IMR-90 (cell line): Measurements from ENCODE around the gene MAP3K5. TPM values are rescaled to one million over a fixed set of nuclear protein-coding genes. Genes with fewer than 3 reads are reported as not detected.

Experiments
- ATAC-seq: fragments of 200-7000 bp; cut with Tn5 transposase; 2 replicates; pipeline ENCODE4 v1.9.1; 2020; ENCODE audit warnings: low read depth, mild to moderate bottlenecking, moderate library complexity
- BruUV-seq: library from RNA; stranded (reverse); fragments of 400-500 nt; replicated peaks from 2 replicates; lab custom pipeline; 2021; lab: Mats Ljungman, UMichigan
- CTCF ChIA-PET: fragments of 300-600 bp; formaldehyde crosslinking; extraction: SDS; loops from one replicate; lab custom pipeline; 2021; ENCODE audit warnings: antibody characterized with exemption; lab: Yijun Ruan, JAX
- POLR2A ChIA-PET: fragments of 300-600 bp; sonication (Branson Sonifier 250); formaldehyde crosslinking; loops from one replicate; lab custom pipeline; 2022; ENCODE audit warnings: antibody characterized with exemption; ENCODE audit not compliant: unreplicated experiment; lab: Charles Lee
- DNase-seq: peaks from one replicate; pipeline ENCODE4 v3.0.0; 2013
- H2AFZ ChIP-seq: replicated peaks from 2 replicates; pipeline ENCODE3; 2013; ENCODE audit warnings: low read length, mild to moderate bottlenecking; ENCODE audit not compliant: poor library complexity
- H2AK5ac ChIP-seq: 2 replicates; pipeline ENCODE4 v1.6.1; 2013; ENCODE audit warnings: low read depth, low read length, inconsistent platforms
- H2AK9ac ChIP-seq: replicated peaks from 2 replicates; pipeline ENCODE3; 2013; ENCODE audit warnings: mild to moderate bottlenecking, low read depth, low read length, moderate library complexity; ENCODE audit not compliant: poor library complexity
- H2BK120ac ChIP-seq: 2 replicates; pipeline ENCODE4 v1.6.1; 2013; ENCODE audit warnings: low read depth, low read length, inconsistent platforms
- H2BK15ac ChIP-seq: 3 replicates; pipeline ENCODE4 v1.6.1; 2013; ENCODE audit warnings: low read depth, low read length, inconsistent platforms
- H2BK20ac ChIP-seq: 2 replicates; pipeline ENCODE4 v1.6.1; 2013; ENCODE audit warnings: low read depth, mild to moderate bottlenecking, inconsistent platforms, low read length, moderate library complexity
- H2BK5ac ChIP-seq: 2 replicates; pipeline ENCODE4 v1.6.1; 2013; ENCODE audit warnings: mild to moderate bottlenecking, low read depth, low read length, inconsistent platforms; ENCODE audit not compliant: poor library complexity, severe bottlenecking
- H3K14ac ChIP-seq: replicated peaks from 2 replicates; pipeline ENCODE4 v1.6.1; 2013; ENCODE audit warnings: low read depth, low read length, inconsistent platforms
- H3K18ac ChIP-seq: 2 replicates; pipeline ENCODE4 v1.6.1; 2013; ENCODE audit warnings: low read depth, low read length, control low read depth
- H3K23ac ChIP-seq: 2 replicates; pipeline ENCODE4 v1.6.1; 2013; ENCODE audit warnings: low read depth, low read length, inconsistent platforms
- H3K27ac ChIP-seq: 2 replicates; pipeline ENCODE4 v1.5.1; 2013; ENCODE audit warnings: mild to moderate bottlenecking, control low read depth, low read length; ENCODE audit not compliant: insufficient read depth
- H3K27me3 ChIP-seq: 2 replicates; pipeline ENCODE4 v1.6.1; 2013; ENCODE audit warnings: low read length; ENCODE audit not compliant: control insufficient read depth, insufficient read depth
- H3K36me3 ChIP-seq: 2 replicates; pipeline ENCODE4 v1.6.1; 2013; ENCODE audit warnings: low read length, mixed read lengths; ENCODE audit not compliant: control insufficient read depth, insufficient read depth
- H3K4ac ChIP-seq: 2 replicates; pipeline ENCODE4 v1.6.1; 2013; ENCODE audit warnings: low read depth, low read length, inconsistent platforms
- H3K4me1 ChIP-seq: 2 replicates; pipeline ENCODE4 v1.6.1; 2013; ENCODE audit warnings: low read length, mixed read lengths; ENCODE audit not compliant: control insufficient read depth, insufficient read depth
- H3K4me2 ChIP-seq: 2 replicates; pipeline ENCODE4 v1.6.1; 2013; ENCODE audit warnings: low read depth, mild to moderate bottlenecking, control low read depth, low read length, moderate library complexity
- H3K4me3 ChIP-seq: 2 replicates; pipeline ENCODE4 v1.5.1; 2013; ENCODE audit warnings: low read depth, mild to moderate bottlenecking, control low read depth, low read length, moderate library complexity; ENCODE audit not compliant: insufficient read depth
- H3K56ac ChIP-seq: 2 replicates; pipeline ENCODE4 v1.6.1; 2013; ENCODE audit warnings: low read length, inconsistent platforms; ENCODE audit not compliant: insufficient read depth; ENCODE audit errors: extremely low read depth
- H3K79me1 ChIP-seq, 2 experiments: 2 replicates each; pipeline ENCODE4 v1.6.1; 2013; ENCODE audit warnings: low read length in 2 of 2, inconsistent platforms in 1 of 2, low read depth in 1 of 2
- H3K9ac ChIP-seq: 2 replicates; pipeline ENCODE4 v1.6.1; 2013; ENCODE audit warnings: low read depth, low read length, control low read depth
- H3K9me1 ChIP-seq: 2 replicates; pipeline ENCODE4 v1.6.1; 2013; ENCODE audit warnings: low read length, inconsistent platforms; ENCODE audit not compliant: insufficient read depth
- H3K9me3 ChIP-seq: 2 replicates; pipeline ENCODE4 v1.6.1; 2013; ENCODE audit warnings: low read length; ENCODE audit not compliant: control insufficient read depth, insufficient read depth
- H4K20me1 ChIP-seq: 2 replicates; pipeline ENCODE4 v1.6.1; 2013; ENCODE audit warnings: low read length, inconsistent platforms; ENCODE audit not compliant: insufficient read depth
- H4K5ac ChIP-seq: 2 replicates; pipeline ENCODE4 v1.6.1; 2013; ENCODE audit warnings: mild to moderate bottlenecking, low read depth, low read length, control low read depth
- H4K8ac ChIP-seq, 2 experiments: 2 replicates each; pipeline ENCODE4 v1.6.1; 2013; ENCODE audit warnings: low read depth in 2 of 2, low read length in 2 of 2, control low read depth in 1 of 2, inconsistent platforms in 1 of 2
- H4K91ac ChIP-seq: 2 replicates; pipeline ENCODE4 v1.6.1; 2013; ENCODE audit warnings: low read depth, low read length, inconsistent platforms; ENCODE audit not compliant: insufficient read depth
- BHLHE40 ChIP-seq: fragments of 150-350 bp; IDR thresholded peaks from 2 replicates; pipeline ENCODE4 v1.6.1; 2016; ENCODE audit warnings: mild to moderate bottlenecking, low read depth, low read length
- CEBPB ChIP-seq: IDR thresholded peaks from 2 replicates; pipeline ENCODE4 v1.6.1; 2012; ENCODE audit warnings: low read depth, low read length, improper control_type of control experiment
- CHD1 ChIP-seq: IDR thresholded peaks from 2 replicates; pipeline ENCODE4 v1.6.1; 2012; ENCODE audit warnings: low read depth, low read length, improper control_type of control experiment
- MAFK ChIP-seq: IDR thresholded peaks from 2 replicates; pipeline ENCODE4 v1.6.1; 2012; ENCODE audit warnings: low read depth, low read length, improper control_type of control experiment
- MXI1 ChIP-seq: IDR thresholded peaks from 2 replicates; pipeline ENCODE4 v1.6.1; 2012; ENCODE audit warnings: low read depth, mild to moderate bottlenecking, low read length, moderate library complexity, borderline replicate concordance
- NFE2L2 ChIP-seq: fragments of 150-350 bp; IDR thresholded peaks from 2 replicates; pipeline ENCODE4 v1.6.1; 2016; ENCODE audit warnings: low read depth, mild to moderate bottlenecking, low read length
- POLR2A ChIP-seq: IDR thresholded peaks from 2 replicates; pipeline ENCODE4 v1.6.1; 2012; ENCODE audit warnings: mild to moderate bottlenecking, low read depth, low read length
- RAD21 ChIP-seq: IDR thresholded peaks from 2 replicates; pipeline ENCODE4 v1.6.1; 2012; ENCODE audit warnings: low read length, improper control_type of control experiment
- RFX5 ChIP-seq: IDR thresholded peaks from 2 replicates; pipeline ENCODE4 v1.8.0; 2012; ENCODE audit warnings: low read depth, mild to moderate bottlenecking, low read length, moderate library complexity
- SMC3 ChIP-seq: fragments of 150-350 bp; IDR thresholded peaks from 2 replicates; pipeline ENCODE4 v1.6.1; 2016; ENCODE audit warnings: low read depth, mild to moderate bottlenecking, antibody characterized with exemption, low read length, moderate library complexity
- USF2 ChIP-seq: fragments of 150-350 bp; IDR thresholded peaks from 2 replicates; pipeline ENCODE4 v1.6.1; 2017; ENCODE audit warnings: mild to moderate bottlenecking, antibody characterized with exemption, low read length, low read depth
- WGBS, 2 experiments: methylation state at CpG; one replicate each; pipeline versions ENCODE4 v1.1.5 to v1.1.7; 2013; ENCODE audit warnings: missing lambda C conversion rate in 2 of 2; ENCODE audit not compliant: insufficient read length in 1 of 2; ENCODE audit errors: extremely low coverage in 2 of 2; 5-methylcytosine and 5-hydroxymethylcytosine counted together
- dilution Hi-C: fragments of 300-500 bp; cut with HindIII; formaldehyde crosslinking; loops from one replicate; pipeline ENCODE4 v1.14.3; 2018; ENCODE audit warnings: low sequenced_read_pairs; ENCODE audit not compliant: unreplicated experiment
- in situ Hi-C: fragments of 300-500 bp; cut with MboI; formaldehyde crosslinking; loops from 3 replicates; pipeline ENCODE4 v1.14.3; 2019; ENCODE audit warnings: low sequenced_read_pairs, inconsistent platforms, mixed read lengths
- intact Hi-C: fragments of 100-400 bp; cut with micrococcal nuclease; formaldehyde crosslinking; loops from 2 replicates; pipeline ENCODE4 v1.10.0; 2022
- polyA plus RNA-seq, 3 experiments: library from polyadenylated mRNA; depleted of rRNA; stranded (reverse); fragments of >200 nt; gene quantifications; 2 replicates each; pipeline ENCODE4 v1.2.3, GENCODE V29; 2012; ENCODE audit warnings: low replicate concordance in 1 of 3
- total RNA-seq: library from RNA; depleted of rRNA; stranded (reverse); fragments of >200 nt; gene quantifications from 2 replicates; pipeline ENCODE4 v1.2.3, GENCODE V29; 2012

The MAP3K5 gene
- total and polyA plus RNA-seq, 2 of the 4 experiments (the other 2 are of a cell fraction): 5.4 to 17.6 TPM

- Histone ChIP-seq H3K4me2 (no peak overlapping the region), H3K56ac (no peak overlapping the region), H2BK20ac (no peak overlapping the region), H2AK5ac (no peak overlapping the region), H3K4me3 (no peak overlapping the region), H3K9ac (no peak overlapping the region), H2BK120ac (no peak overlapping the region), H3K4ac (no peak overlapping the region), H3K27me3 (no peaks in the 10 kb centered on the region), H2BK5ac (no peak overlapping the region), H3K4me1 (peaks cover 3% of the 10 kb centered on the region; the same call in 1 of the 2 replicates), H3K14ac (no peak overlapping the region), H2AK9ac (no peak overlapping the region), H2AFZ (no peak overlapping the region), H3K9me3 (no peaks in the 10 kb centered on the region), H3K36me3 (no peaks in the 10 kb centered on the region), H4K5ac (no peak overlapping the region), H3K23ac (no peak overlapping the region), H4K20me1 (peaks cover 10% of the 10 kb centered on the region; the same call in 1 of the 2 replicates), H3K27ac (no peak overlapping the region), H4K91ac (no peak overlapping the region), H3K18ac (no peak overlapping the region), H2BK15ac (no peak overlapping the region), H4K8ac (peak overlapping the region in 1 of 2 experiments; percentile 33; a peak in 1 of 4 replicates), H3K9me1 (peaks cover 13% of the 10 kb centered on the region), H3K79me1 (peaks cover 10 to 56% of the 10 kb centered on the region in 2 experiments)
- POLR2A ChIA-PET: no interaction called here
- DNase-seq (no peak), ATAC-seq (no peak)
- intact Hi-C loops: no loop called here
- dilution Hi-C loops: no loop called here
- in situ Hi-C loops: no loop called here
- BruUV-seq: no TSS peak
- no CpG with 5 or more reads among the region's 7 CpGs for WGBS, 2 experiments
- TF ChIP-seq MAFK: no peak
- TF ChIP-seq USF2: no peak
- TF ChIP-seq RAD21: no peak
- TF ChIP-seq CEBPB: no peak; the same call in 1 of the 2 replicates
- TF ChIP-seq POLR2A: no peak
- no peak for TF ChIP-seq NFE2L2
- no peak for TF ChIP-seq MXI1
- TF ChIP-seq BHLHE40: no peak
- TF ChIP-seq RFX5: no peak
- TF ChIP-seq CHD1: no peak
- TF ChIP-seq SMC3: no peak
- CTCF ChIA-PET: no interaction called here
These were observed 88.9 kb downstream of the MAP3K5 start for GRCh38 chr6:136703331-136703865.
